Measurements from ENCODE around the gene RAB37.

RAB37 gene

GRCh38 chr17:74715144-74715543 is 21.9 kb upstream of the RAB37 start:
- ChIA-PET POLR2A (no interaction called here), CTCF (interaction anchor here (0.6 to 1.2 kb wide), 3 partner anchors 22 to 347 kb away, joined by 3 to 5 read pairs (median 3); partner anchors contain the start of gene RAB37)
- Histone ChIP-seq H3K9me3 (ENCODE audit: control insufficient read depth, insufficient read depth, low read depth, low read length) (no peaks in the 10 kb centered on the region), H3K4me3 (ENCODE audit: low read depth, low read length) (no peak overlapping the region), H3K36me3 (ENCODE audit: control insufficient read depth in 2 of 2, insufficient read depth in 1 of 2, low read length in 2 of 2) (no peaks in the 10 kb centered on the region), H3K4me1 (ENCODE audit: control insufficient read depth, insufficient read depth, low read length) (peaks cover 3% of the 10 kb centered on the region; the same call in 1 of the 2 replicates), H3K27ac (ENCODE audit: extremely low read depth, low read depth, low read length) (no peak overlapping the region)
- no peak for TF ChIP-seq RBAK (tag by site-specific recombination; IDR thresholded peaks at IDR 0.05)
- TF ChIP-seq ZNF10 (tag by site-specific recombination; IDR thresholded peaks at IDR 0.05): 0 out of 2 replicates have a peak, but pooled peaks have one; percentile 19
- TF ChIP-seq ZNF324 (tag by site-specific recombination; IDR thresholded peaks at IDR 0.05): no peak
- TF ChIP-seq KLF17 (tag by site-specific recombination; IDR thresholded peaks at IDR 0.05): peak; percentile 69
- no peak for TF ChIP-seq ZSCAN23 (tag by site-specific recombination; IDR thresholded peaks at IDR 0.05)
- TF ChIP-seq ZNF610 (tag by site-specific recombination; IDR thresholded peaks at IDR 0.05; ENCODE audit: borderline replicate concordance): no peak
- peak; percentile 92 for TF ChIP-seq ZFHX2 (tag by site-specific recombination; conservative IDR thresholded peaks at IDR 0.05)
- TF ChIP-seq ZFP3 (tag by site-specific recombination; IDR thresholded peaks at IDR 0.05; ENCODE audit: low read depth): no peak
- no peak for TF ChIP-seq AEBP2 (tag by site-specific recombination; IDR thresholded peaks at IDR 0.05; ENCODE audit: borderline replicate concordance)
- TF ChIP-seq ATF2 (tag by site-specific recombination; IDR thresholded peaks at IDR 0.05; ENCODE audit: low read depth): no peak
- peak; percentile 94 for TF ChIP-seq KLF1 (tag by site-specific recombination; IDR thresholded peaks at IDR 0.05)
- no peak for TF ChIP-seq ZNF561 (tag by site-specific recombination; IDR thresholded peaks at IDR 0.05; ENCODE audit: borderline replicate concordance)
- no peak for TF ChIP-seq HOXA7 (CRISPR knock-in tag; IDR thresholded peaks at IDR 0.05; ENCODE audit: borderline replicate concordance)
- TF ChIP-seq EGR2 (tag by site-specific recombination; IDR thresholded peaks at IDR 0.05; ENCODE audit: low read depth): peak; percentile 92
- TF ChIP-seq ZNF221 (tag by site-specific recombination; IDR thresholded peaks at IDR 0.05; ENCODE audit: borderline replicate concordance): no peak

GRCh38 chr17:74720506-74720905 is 16.6 kb upstream of the RAB37 start:
- Histone ChIP-seq H3K9me3 (ENCODE audit: control insufficient read depth, insufficient read depth, low read depth, low read length) (no peaks in the 10 kb centered on the region), H3K4me1 (ENCODE audit: control insufficient read depth, insufficient read depth, low read length) (no peaks in the 10 kb centered on the region), H3K36me3 (ENCODE audit: control insufficient read depth in 2 of 2, insufficient read depth in 1 of 2, low read length in 2 of 2) (no peaks in the 10 kb centered on the region), H3K4me3 (ENCODE audit: low read depth, low read length) (no peak overlapping the region), H3K27ac (ENCODE audit: extremely low read depth, low read depth, low read length) (no peak overlapping the region)
- ChIA-PET POLR2A (no interaction called here), CTCF (interaction anchor here (0.6 to 1.4 kb wide), 5 partner anchors 9 to 203 kb away, joined by 3 to 4 read pairs (median 3); partner anchors contain the start of gene OTOP2)
- TF ChIP-seq ZNF311 (tag by site-specific recombination; IDR thresholded peaks at IDR 0.05; ENCODE audit: borderline replicate concordance) (no peak), HOXA7 (CRISPR knock-in tag; IDR thresholded peaks at IDR 0.05; ENCODE audit: borderline replicate concordance) (no peak), ZBTB11 (tag by site-specific recombination; conservative IDR thresholded peaks at IDR 0.05; ENCODE audit: low read depth) (no peak), ZNF555 (tag by site-specific recombination; conservative IDR thresholded peaks at IDR 0.05) (no peak)

All from HEK293 (cell line).